GM21381 (cell line): ENCODE data around the gene MYD88.
A peak's percentile ranks its signal among the peaks of the same experiment; 100 is the strongest.

Experiments used
- ATAC-seq: cut with Tn5 transposase; IDR thresholded peaks from one replicate; pipeline ENCODE4 v1.9.1; 2021; ENCODE audit warnings: mild to moderate bottlenecking, moderate library complexity; ENCODE audit not compliant: unreplicated experiment

MYD88 gene

GRCh38 chr3:38138349-38139190 is at the start of gene MYD88:
TSS of gene MYD88 (plus strand) at chr3:38138661. CDS start at chr3:38138701, 40 bp downstream.
- peak; percentile 46 for ATAC-seq

- ATAC-seq: no peak
These were observed 49.3 kb upstream of the MYD88 start for GRCh38 chr3:38089163-38089562.

GRCh38 chr3:38090453-38090852 is 48.0 kb upstream of the MYD88 start:
- no peak for ATAC-seq

- no peak for ATAC-seq
These were observed 43.5 kb upstream of the MYD88 start for GRCh38 chr3:38094999-38095398.

GRCh38 chr3:38095669-38096483 is 42.6 kb upstream of the MYD88 start:
- no peak for ATAC-seq

GRCh38 chr3:38097446-38098375 is 40.8 kb upstream of the MYD88 start:
- no peak for ATAC-seq

GRCh38 chr3:38098376-38098723 is 40.1 kb upstream of the MYD88 start:
- ATAC-seq: no peak

- ATAC-seq: no peak
These were observed 38.9 kb upstream of the MYD88 start for GRCh38 chr3:38099518-38099917.

GRCh38 chr3:38100498-38100897 is 38.0 kb upstream of the MYD88 start:
- ATAC-seq: no peak

GRCh38 chr3:38101811-38102443 is 36.5 kb upstream of the MYD88 start:
- no peak for ATAC-seq

- no peak for ATAC-seq
These were observed 36.0 kb upstream of the MYD88 start for GRCh38 chr3:38102444-38102814.

- ATAC-seq: no peak
These were observed 32.9 kb upstream of the MYD88 start for GRCh38 chr3:38105525-38105924.

GRCh38 chr3:38107911-38108648 is 30.4 kb upstream of the MYD88 start:
- no peak for ATAC-seq

- ATAC-seq: no peak
These were observed 29.5 kb upstream of the MYD88 start for GRCh38 chr3:38108649-38109579.

GRCh38 chr3:38109580-38110313 is 28.7 kb upstream of the MYD88 start:
- no peak for ATAC-seq

GRCh38 chr3:38110314-38111050 is 28.0 kb upstream of the MYD88 start:
- no peak for ATAC-seq

GRCh38 chr3:38111201-38111600 is 27.3 kb upstream of the MYD88 start:
- no peak for ATAC-seq
